Hematopoietic multipotent progenitor cell treated with erythropoietin and hydrocortisone succinate and interleukin-3 and kit ligand, for 8 days (in vitro differentiated cells): ENCODE results near the gene C1orf232.

Experiments used
- DNase-seq: peaks from one replicate; pipeline ENCODE4 v3.0.0-alpha.2; 2015

The C1orf232 gene

GRCh38 chr1:26155370-26156284 lies 13.1 kb downstream of the C1orf232 start:
- no peak for DNase-seq

GRCh38 chr1:26154750-26155149 lies 14.0 kb downstream of the C1orf232 start:
- DNase-seq, result no peak

DNA sequence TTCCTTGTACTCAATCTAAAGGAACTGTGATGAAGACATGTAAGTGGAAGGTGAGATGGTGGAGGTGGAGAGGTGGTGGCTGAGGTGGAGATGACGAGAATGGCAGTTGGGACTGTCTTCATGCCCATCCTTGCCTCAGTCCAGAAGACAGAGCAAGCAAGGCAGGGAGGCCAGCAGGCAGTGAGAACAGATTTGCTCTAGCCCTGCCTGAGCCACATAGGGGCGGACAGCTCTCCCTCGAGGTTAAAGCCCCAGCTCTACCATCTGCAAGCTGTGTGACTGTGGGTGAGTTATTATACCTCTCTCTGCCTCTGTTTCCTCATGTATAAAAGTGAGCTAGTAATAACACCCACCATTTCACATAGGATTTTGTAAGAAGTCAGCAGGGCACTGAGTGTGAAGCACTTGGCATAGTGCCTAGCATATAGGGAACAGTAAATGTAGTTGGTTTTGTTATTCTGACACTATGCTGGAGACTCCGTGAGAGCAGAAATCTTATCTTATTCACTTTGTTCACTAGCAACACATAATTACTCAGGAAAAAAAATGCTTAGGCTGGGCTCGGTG lies 14.7 kb downstream of the C1orf232 start:
- no peak for DNase-seq

DNA sequence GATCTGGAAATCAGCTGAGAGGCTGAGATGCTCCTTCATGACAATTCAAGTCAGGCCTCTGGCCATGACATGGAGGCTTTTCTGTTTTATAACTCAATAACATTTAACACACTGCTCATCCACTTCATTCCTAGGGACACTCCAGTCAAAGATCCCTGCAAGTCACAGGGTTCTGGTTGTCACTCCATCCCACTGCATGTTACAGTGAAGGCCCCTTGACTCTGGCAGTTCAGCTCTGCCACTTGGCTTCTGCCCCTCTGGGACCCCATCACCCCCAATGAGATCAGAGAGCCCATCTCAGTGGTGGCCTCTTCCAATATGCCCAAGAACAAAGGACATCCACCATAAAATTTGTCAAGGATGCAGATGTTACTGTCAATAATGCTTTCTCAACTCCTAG lies 19.9 kb downstream of the C1orf232 start:
- no peak for DNase-seq

GRCh38 chr1:26145960-26146294 lies 22.8 kb downstream of the C1orf232 start:
- DNase-seq, result no peak

GRCh38 chr1:26145041-26145959 lies 23.5 kb downstream of the C1orf232 start:
- peak; percentile 91 for DNase-seq

DNA sequence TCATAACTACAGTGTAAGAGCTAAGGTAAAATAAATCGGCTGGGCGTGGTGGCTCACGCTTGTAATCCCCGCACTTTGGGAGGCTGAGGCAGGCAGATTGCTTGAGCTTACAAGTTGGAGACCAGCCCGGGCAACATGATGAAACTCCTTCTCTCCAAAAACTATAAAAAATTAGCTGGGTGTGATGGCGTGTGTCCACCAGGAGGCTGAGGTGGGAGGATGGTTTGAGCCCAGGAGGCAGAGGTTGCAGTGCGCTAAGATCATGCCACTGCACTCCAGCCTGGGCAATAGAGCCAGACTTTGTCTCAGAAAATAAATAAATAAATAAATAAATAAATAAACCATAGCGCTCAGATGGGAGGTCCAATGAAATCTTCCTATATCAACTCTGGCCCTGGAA lies 26.6 kb downstream of the C1orf232 start:
- no peak for DNase-seq

DNA sequence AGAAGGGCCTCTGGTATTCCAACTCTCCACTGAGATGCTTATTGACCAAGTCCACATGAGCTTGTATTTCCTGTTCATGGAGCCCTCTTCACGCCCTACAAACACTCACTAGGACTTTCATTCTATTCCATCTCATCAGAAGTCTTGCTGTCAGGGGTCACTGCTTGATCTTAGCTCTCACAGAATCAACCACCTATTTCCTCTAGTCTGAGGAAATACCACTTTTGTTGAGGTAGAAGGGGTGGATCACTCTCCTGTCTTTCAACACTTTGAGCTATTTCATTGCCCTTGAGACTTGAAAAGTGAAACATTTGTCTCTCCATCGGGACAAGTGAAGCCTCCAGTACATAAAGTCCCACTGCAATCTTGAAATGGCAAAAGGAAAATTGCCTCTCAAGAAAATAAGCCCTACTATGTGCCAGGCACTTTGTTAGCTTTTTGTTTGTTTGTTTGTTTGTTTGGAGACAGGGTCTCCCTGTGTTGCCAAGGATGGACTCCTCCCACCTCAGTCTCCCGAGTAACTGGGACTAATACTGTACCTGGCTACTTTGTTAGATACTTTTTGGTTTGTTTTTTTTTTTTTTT lies 29.7 kb downstream of the C1orf232 start:
- DNase-seq, result no peak

DNA sequence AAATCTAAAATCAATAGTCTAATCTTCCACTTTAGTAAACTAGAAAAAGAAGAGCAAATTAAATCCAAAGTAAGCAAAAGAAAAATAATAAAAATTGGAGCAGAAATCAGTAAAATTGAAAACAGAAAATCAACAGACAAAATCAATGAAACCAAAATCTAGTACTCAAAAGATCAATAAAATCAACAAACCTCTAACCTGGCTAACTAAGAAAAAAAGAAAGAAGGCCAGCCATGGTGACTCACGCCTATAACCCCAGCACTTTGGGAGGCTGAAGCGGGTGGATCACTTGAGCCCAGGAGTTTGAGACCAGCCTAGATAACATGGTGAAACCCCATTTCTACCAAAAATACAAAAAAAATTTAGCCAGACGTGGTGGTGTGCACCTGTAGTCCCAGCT lies 34.3 kb downstream of the C1orf232 start:
- DNase-seq, result no peak

DNA sequence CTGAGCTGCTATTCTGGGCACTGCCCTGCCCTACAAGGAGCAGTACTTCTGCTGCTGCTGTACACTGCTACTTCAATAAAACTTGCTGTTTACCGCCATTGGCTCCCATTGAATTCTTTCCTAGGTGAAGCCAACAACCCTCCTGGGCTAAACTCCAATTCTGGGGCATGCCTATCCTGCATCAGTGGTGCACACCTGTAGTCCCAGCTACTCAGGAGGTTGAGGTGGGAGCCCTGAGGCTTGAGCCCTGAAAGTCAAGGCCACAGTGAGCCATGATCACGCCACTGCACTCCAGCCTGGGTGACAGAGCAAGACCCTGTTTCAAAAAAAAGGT lies 36.0 kb downstream of the C1orf232 start:
- DNase-seq, result no peak

GRCh38 chr1:26132128-26132833 lies 36.5 kb downstream of the C1orf232 start:
- peak; percentile 64 for DNase-seq

GRCh38 chr1:26130695-26131094 lies 38.1 kb downstream of the C1orf232 start:
- DNase-seq, result no peak

DNA sequence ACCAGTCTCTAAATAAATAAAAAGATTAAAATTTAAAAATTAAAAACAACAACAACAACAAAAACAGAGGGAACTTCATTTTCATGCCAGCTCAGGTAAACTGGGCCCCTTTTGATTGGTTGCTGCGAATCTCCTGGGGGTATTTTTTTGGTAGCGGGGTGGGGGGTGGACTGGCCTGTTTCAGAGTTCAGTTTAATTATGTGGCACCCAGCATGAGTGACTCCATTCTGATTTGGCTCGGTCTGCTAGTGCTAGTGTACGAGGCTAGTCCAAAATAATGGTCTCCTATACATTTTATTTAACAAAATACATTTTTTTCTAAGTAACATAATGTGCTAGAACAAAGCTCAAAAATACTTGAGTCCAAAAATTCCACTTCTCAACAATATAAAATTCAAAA lies 39.0 kb downstream of the C1orf232 start:
- no peak for DNase-seq

DNA sequence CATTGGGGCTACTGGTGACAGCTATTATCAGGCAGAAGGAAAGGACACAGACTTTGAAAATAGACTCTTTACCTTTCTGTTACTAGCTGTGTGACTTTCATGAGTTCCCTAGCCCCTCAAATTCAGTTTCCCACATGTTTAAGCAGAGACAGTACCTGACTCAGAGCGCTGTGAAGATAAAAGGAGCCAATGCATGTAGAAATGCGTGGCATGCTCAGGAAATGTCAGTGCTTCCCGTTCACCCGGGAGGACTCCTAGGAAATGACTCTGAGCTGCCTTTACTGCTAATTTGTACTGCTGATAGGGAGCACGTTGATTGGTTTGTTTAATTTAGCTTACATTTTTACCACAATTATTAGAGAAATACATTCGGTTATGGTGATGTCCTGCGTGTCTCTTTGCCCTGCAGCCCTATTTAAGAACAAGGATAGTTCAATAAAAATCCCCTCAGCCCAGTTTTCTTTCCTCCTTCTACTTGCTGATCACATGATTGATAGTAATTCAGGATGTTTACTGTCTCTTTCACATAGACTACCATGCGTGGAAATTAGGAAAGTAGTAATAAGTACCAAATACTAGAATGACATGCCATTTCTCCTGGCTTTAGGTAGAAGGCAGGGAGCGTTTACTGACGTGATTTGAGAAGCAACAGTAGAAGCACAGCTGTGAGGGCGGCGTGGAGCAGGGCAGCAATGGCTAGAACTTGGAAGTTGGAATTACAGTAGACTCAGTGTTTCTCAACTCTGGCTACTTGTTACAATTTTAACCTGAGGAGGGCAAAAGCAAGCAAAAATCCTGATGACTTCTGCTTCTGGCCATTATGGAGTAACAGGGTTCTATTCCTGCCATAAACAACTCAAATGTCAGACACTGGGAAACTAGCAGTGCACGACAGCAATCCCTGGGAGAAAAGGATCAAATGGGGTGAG lies 41.3 kb downstream of the C1orf232 start:
- DNase-seq, result peak; percentile 67

DNA sequence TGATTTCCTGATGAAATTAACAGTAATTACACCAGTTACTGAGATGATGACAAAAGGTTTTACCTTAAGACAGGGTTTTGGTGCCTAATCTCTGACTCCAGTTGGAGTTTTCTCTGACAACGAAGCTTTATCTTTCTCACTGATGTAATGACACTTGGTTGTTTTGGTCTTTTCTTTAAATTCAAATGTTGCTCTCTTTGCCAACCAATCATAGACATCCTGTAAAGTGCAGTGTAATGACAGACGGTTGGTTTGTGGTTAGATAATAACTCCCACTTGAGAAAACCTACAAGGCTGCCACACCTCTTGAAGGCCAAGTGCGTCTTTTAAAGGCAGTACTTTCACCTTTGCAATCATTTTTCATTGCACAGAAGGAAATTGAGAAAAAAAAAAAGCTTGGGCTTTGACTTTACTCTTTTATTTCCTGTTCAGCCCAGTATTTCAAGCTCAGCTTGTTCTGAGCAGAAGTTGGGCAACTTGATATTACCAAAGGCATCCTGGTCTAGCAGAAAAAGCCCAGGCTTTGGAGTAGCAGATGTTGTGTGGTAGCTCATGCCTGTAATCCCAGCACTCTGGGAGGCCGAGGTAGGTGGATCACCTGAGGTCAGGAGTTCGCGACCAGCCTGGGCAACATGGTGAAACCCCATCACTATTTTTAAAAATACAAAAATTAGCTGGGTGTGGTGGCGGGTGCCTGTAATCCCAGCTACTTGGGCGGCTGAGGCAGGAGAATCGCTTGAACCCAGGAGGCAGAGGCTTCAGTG lies 42.3 kb downstream of the C1orf232 start:
- DNase-seq, result peak; percentile 100

DNA sequence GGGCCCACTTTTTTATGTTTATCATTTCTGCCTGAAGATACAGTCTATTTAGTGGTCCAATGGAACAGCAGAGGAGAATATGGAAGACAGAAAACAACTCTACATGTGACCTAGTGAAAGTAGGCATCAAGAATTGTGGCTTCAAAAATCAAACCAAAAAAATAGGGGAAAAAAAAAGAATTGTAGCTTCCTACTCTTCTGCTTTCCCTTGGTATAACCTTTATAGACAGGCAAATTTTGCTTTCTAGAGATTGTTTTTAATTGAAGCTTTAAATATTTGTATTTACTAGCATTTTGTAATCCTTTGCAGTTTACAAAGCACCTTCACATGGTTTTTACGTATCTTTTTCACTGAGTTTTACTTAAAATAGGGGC lies 42.8 kb downstream of the C1orf232 start:
- DNase-seq, result peak; percentile 49

GRCh38 chr1:26125382-26125781 lies 43.4 kb downstream of the C1orf232 start:
- DNase-seq, result no peak

DNA sequence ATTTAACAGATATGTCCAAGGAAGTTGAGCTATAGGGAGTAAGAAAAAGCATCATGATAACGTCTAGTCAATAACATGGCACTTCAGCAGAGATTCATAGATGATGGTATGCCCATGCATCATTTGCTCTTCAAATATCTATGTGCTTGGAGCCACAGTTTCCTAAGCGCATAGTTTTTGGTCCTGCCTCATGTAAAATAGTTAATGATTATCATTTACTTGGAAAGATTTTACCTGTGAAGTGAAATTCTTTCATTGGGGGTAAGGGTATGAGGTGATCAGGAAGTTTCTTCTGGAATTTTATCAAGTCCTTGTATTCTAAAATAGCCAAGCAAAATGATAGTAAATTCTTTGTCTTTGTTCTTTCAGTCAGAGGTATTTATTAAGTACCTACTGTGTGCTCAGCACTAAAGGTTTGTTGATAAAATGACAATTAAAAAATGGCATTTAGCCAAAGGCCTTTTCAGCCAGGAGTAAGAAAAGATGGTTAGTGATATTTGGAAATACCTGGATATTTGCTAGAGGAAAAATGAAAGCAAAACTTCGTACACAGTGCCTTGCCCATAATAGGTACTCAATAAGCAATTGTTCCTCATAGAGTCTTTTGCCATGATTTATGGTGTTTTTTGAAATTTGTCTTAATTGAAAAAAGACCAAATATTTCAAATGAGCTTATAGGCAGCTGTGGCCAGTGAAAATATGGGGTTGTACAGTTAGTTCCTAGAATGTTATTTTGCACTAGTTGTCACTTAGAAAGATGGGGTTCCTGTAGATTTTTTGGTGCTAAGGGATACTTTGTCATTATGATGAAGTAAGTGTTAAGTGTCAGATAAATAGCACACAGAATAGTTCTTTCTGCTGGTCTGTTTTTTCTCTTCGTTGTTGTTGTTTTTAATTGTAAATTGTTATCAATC lies 44.1 kb downstream of the C1orf232 start:
- DNase-seq, result no peak
